ENCODE results near the gene OR8I2.
"Not testable (repeated sequence)": the region's sequence is repeated elsewhere in the genome, so short reads cannot be mapped to it uniquely, and the experiment has no call there.

Gene OR8I2

DNA sequence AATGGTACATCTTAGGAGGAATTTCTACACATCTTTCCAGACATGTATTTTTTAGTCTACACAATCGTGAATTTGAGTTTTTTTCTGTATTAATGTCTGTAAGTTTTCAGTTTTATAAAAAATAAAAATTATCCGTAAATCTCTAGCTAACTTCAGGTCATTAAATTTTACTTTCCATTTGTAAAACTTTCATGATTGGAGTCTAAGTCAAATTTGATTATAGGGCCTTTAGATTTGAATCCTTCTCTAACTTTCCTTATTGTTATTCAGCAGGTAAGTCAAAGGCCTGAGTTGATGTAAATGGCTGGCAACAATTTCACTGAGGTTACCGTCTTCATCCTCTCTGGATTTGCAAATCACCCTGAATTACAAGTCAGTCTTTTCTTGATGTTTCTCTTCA lies at the start of gene OR8I2:
Gene OR8I2, plus strand, starts transcription at position 301 of the 400 bp plus-strand sequence. Its CDS starts 0 bp downstream, at position 301.
- DNase-seq (ENCODE audit: low spot score): no peak

DNA sequence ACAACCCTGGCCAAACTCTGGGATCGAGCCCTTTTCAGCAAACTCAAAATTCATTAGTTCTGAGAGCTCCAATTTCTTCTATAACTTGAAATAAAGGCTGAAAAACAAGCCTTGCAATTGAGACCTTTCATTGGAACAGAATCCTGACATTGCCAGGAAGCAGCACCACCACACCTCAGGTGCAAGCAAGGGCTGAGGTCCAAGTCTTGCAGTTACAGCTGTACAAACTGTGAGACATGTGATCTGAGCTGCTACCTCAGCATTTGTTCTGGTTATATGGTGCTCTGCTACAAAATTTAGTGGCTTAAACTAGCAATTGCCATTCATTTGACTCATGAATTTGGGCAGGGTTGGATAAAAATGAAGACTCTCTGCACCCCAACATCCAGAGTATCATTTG lies 47.6 kb upstream of the OR8I2 start:
- DNase-seq (ENCODE audit: low spot score): no peak

DNA sequence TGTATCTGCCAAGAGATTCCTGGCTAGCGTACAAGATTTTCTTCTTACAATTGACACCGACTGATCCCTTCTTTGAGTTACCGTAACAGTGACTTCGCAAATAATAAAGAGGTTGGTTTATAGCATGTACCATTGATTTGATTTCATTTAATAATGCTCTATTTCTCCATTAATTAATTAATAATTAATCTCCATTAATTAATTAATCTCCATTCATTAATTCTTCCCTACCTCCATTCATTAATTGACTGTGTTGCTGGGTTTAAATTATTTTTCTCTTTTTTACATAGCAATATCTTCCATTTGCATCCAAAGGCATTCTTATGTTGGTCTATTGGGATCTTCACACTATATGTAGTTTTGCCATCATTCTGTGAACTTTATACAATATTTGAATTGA lies 44.6 kb upstream of the OR8I2 start:
- DNase-seq (ENCODE audit: low spot score): no peak

- no peak for DNase-seq (ENCODE audit: low spot score)
These were observed 43.6 kb upstream of the OR8I2 start for GRCh38 chr11:56049487-56049886.

DNA sequence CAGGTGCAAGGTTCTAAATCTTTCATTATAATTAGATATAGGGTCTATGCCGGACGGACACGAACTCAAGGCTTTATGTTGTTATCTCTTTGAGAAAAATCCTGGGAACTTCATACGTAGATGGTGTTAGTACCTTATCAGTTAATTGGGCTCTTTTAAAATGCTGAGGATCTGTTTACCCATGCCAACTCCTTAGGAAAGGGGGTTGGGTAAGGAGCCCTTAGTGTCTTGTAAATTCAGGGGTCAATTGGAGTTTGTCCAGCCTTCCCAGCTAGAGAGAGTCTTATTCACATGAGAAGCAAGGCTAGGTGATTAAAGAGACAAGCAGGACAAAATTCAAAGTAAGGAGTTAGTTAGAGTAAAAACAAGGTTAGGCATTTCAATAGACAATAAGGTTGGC lies 36.7 kb upstream of the OR8I2 start:
- not testable (repeated sequence) for DNase-seq (ENCODE audit: low spot score)

- not testable (repeated sequence) for DNase-seq (ENCODE audit: low spot score)
These were observed 35.4 kb upstream of the OR8I2 start for GRCh38 chr11:56057661-56058237.

DNA sequence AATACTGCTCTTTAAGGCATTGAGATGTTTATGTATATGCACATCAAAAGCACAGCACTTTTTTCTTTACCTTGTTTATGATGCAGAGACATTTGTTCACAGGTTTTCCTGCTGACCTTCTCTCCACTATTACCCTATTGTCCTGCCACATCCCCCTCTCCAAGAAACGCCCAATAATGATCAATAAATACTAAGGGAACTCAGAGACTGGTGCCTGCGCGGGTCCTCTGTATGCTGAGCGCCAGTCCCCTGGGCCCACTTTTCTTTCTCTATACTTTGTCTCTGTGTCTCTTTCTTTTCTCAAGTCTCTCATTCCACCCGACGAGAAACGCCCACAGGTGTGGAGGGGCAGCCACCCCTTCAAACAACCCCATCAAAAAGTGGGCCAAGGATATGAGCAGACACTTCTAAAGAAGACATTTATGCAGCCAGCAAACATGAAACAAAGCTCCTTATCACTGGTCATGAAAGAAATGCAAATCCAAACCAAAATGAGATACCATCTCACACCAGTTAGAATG lies 34.8 kb upstream of the OR8I2 start:
- not testable (repeated sequence) for DNase-seq (ENCODE audit: low spot score)

GRCh38 chr11:56066980-56067379 lies 26.1 kb upstream of the OR8I2 start:
- DNase-seq (ENCODE audit: low spot score): no peak

GRCh38 chr11:56089697-56090096 lies 3.4 kb upstream of the OR8I2 start:
- DNase-seq (ENCODE audit: low spot score): no peak

- no peak for DNase-seq (ENCODE audit: low spot score)
These were observed 10.2 kb downstream of the OR8I2 start, which contains the start of gene OR8H2 for GRCh38 chr11:56103210-56103737. Gene OR8H2 (plus strand): TSS chr11:56103687. CDS start chr11:56105043, 1,356 bp downstream.

GRCh38 chr11:56122073-56122472 lies 29.0 kb downstream of the OR8I2 start, which contains the start of gene OR8H3:
Gene OR8H3 (plus strand): TSS chr11:56122373. CDS start chr11:56122373, 0 bp downstream.
- no peak for DNase-seq (ENCODE audit: low spot score)

DNA sequence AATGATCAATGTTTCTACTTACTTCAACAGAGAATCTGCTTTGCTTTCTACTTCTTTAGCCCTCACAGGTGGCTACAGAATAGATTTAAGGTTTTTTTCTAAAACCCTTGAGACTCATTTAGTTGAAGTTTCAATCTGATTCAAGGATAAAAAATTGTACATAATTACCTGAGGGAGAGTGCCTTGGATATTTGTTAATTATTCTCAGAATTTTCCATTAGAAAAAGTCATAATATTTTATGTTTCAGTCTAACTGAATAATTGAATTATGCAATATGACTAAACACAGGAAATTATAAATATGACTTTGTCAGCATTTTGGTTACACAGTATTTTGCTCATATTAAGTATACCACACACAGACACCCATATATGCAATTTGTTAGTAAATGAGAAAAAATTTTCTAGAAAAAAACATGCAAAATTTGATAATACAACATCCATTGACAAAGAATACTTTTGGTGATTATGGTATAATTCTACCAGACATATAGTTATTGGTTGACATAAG lies 47.1 kb downstream of the OR8I2 start, which contains the start of gene OR8J3:
Gene OR8J3, minus strand, starts transcription at position 51 of the 511 bp plus-strand sequence. CDS start 2,483 bp downstream, outside the sequence.
- no peak for DNase-seq (ENCODE audit: low spot score)

DNA sequence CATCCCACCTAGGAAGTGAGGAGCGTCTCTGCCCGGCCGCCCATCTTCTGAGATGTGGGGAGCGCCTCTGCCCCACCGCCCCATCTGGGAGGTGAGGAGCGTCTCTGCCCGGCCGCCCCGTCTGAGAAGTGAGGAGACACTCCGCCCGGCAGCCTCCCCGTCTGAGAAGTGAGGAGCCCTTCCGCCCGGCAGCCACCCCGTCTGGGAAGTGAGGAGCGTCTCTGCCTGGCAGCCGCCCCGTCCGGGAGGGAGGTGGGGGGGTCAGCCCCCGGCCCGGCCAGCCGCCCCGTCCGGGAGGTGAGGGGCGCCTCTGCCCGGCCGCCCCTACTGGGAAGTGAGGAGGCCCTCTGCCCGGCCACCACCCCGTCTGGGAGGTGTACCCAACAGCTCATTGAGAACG lies 50.6 kb downstream of the OR8I2 start:
- DNase-seq (ENCODE audit: low spot score): not testable (repeated sequence)

Measured in hepatic stellate cell (primary cell).